ENCODE measurements around the gene CTDP1.

Gene CTDP1

GRCh38 chr18:79765491-79766245 is 86.1 kb downstream of the CTDP1 start:
- 0 out of 2 replicates have a peak, but pooled peaks cover 3% of the 10 kb centered on the region for H3K9me3 ChIP-seq (ENCODE audit: low read length)
- H2AFZ ChIP-seq (ENCODE audit: low read length): no peak overlapping the region
- TF ChIP-seq, protein P1, sequence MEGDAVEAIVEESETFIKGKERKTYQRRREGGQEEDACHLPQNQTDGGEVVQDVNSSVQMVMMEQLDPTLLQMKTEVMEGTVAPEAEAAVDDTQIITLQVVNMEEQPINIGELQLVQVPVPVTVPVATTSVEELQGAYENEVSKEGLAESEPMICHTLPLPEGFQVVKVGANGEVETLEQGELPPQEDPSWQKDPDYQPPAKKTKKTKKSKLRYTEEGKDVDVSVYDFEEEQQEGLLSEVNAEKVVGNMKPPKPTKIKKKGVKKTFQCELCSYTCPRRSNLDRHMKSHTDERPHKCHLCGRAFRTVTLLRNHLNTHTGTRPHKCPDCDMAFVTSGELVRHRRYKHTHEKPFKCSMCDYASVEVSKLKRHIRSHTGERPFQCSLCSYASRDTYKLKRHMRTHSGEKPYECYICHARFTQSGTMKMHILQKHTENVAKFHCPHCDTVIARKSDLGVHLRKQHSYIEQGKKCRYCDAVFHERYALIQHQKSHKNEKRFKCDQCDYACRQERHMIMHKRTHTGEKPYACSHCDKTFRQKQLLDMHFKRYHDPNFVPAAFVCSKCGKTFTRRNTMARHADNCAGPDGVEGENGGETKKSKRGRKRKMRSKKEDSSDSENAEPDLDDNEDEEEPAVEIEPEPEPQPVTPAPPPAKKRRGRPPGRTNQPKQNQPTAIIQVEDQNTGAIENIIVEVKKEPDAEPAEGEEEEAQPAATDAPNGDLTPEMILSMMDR (IDR thresholded peaks at IDR 0.05; ENCODE audit: low read length): no peak
- TF ChIP-seq EZH2 (IDR thresholded peaks at IDR 0.05; ENCODE audit: borderline replicate concordance, low read length): no peak
- no peaks in the 10 kb centered on the region for H3K9me2 ChIP-seq (ENCODE audit: low read depth, low read length)
- peaks cover 8% of the 10 kb centered on the region; the same call in 1 of the 2 replicates for H3K27me3 ChIP-seq (ENCODE audit: insufficient read depth, low read length)
- H3K79me2 ChIP-seq (ENCODE audit: insufficient read depth, low read length): no peaks in the 10 kb centered on the region
- H3K27ac ChIP-seq (ENCODE audit: low read depth, low read length, poor library complexity, severe bottlenecking): no peak overlapping the region
- no peaks in the 10 kb centered on the region for H3F3A ChIP-seq (ENCODE audit: insufficient read depth, low read length)
- H3K4me3 ChIP-seq (ENCODE audit: low read depth, low read length, poor library complexity, severe bottlenecking): no peak overlapping the region
- no peak overlapping the region for H3K9ac ChIP-seq (ENCODE audit: low read length)
- H3K4me1 ChIP-seq (ENCODE audit: insufficient read depth, low read length, severe bottlenecking): no peaks in the 10 kb centered on the region
- no peaks in the 10 kb centered on the region for H4K20me1 ChIP-seq (ENCODE audit: insufficient read depth, low read length)
- H3K4me2 ChIP-seq (ENCODE audit: low read length): no peak overlapping the region
- no peaks in the 10 kb centered on the region; the same call in 1 of the 2 replicates for H3K36me3 ChIP-seq (ENCODE audit: insufficient read depth, low read length)

GRCh38 chr18:79766308-79766707 is 86.7 kb downstream of the CTDP1 start:
- Histone ChIP-seq H3K27me3 (ENCODE audit: insufficient read depth, low read length) (peaks cover 8% of the 10 kb centered on the region; the same call in 1 of the 2 replicates), H3K4me2 (ENCODE audit: low read length) (no peak overlapping the region), H3K9me2 (ENCODE audit: low read depth, low read length) (no peaks in the 10 kb centered on the region)

DNA sequence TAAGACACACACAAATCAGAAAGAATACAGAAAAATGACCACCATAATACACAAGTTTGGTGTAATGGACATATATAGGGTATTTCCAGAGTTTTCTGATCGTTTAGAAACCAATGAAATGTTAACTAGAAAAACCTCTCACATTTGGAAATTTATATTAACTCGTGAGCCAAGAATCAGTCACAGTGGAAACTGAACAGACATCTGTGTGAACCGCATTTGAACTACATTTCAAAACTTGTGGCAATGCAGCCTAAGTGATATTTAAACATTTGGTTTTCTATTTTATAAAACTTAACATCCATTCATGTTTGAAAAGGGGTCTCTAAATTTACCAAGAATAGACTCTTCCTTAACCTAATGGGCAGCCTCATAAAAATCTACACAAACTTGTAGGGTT is 89.1 kb downstream of the CTDP1 start:
- H3K27me3 ChIP-seq (ENCODE audit: insufficient read depth, low read length): peaks cover 8% of the 10 kb centered on the region; the same call in 1 of the 2 replicates
- H3K36me3 ChIP-seq (ENCODE audit: insufficient read depth, low read length): no peaks in the 10 kb centered on the region; the same call in 1 of the 2 replicates
- H3K4me2 ChIP-seq (ENCODE audit: low read length): no peak overlapping the region
- no peaks in the 10 kb centered on the region for H3F3A ChIP-seq (ENCODE audit: insufficient read depth, low read length)
- 0 out of 2 replicates have a peak, but pooled peaks cover 3% of the 10 kb centered on the region for H3K9me3 ChIP-seq (ENCODE audit: low read length)
- no peaks in the 10 kb centered on the region for H3K79me2 ChIP-seq (ENCODE audit: insufficient read depth, low read length)
- no peak overlapping the region for H3K9ac ChIP-seq (ENCODE audit: low read length)
- H3K27ac ChIP-seq (ENCODE audit: low read depth, low read length, poor library complexity, severe bottlenecking): no peak overlapping the region
- H2AFZ ChIP-seq (ENCODE audit: low read length): no peak overlapping the region
- no peaks in the 10 kb centered on the region for H4K20me1 ChIP-seq (ENCODE audit: insufficient read depth, low read length)
- TF ChIP-seq, protein P1 (IDR thresholded peaks at IDR 0.05; ENCODE audit: low read length): no peak
- TF ChIP-seq EZH2 (IDR thresholded peaks at IDR 0.05; ENCODE audit: borderline replicate concordance, low read length): no peak
- no peaks in the 10 kb centered on the region for H3K4me1 ChIP-seq (ENCODE audit: insufficient read depth, low read length, severe bottlenecking)
- no peaks in the 10 kb centered on the region for H3K9me2 ChIP-seq (ENCODE audit: low read depth, low read length)
- no peak overlapping the region for H3K4me3 ChIP-seq (ENCODE audit: low read depth, low read length, poor library complexity, severe bottlenecking)

More at GRCh38 chr18:79766308-79766707, 86.7 kb downstream of the CTDP1 start:
- no peaks in the 10 kb centered on the region; the same call in 1 of the 2 replicates for H3K36me3 ChIP-seq (ENCODE audit: insufficient read depth, low read length)
- H3F3A ChIP-seq (ENCODE audit: insufficient read depth, low read length): no peaks in the 10 kb centered on the region
- TF ChIP-seq, protein P1 (IDR thresholded peaks at IDR 0.05; ENCODE audit: low read length): no peak
- TF ChIP-seq EZH2 (IDR thresholded peaks at IDR 0.05; ENCODE audit: borderline replicate concordance, low read length): no peak
- H3K4me1 ChIP-seq (ENCODE audit: insufficient read depth, low read length, severe bottlenecking): no peaks in the 10 kb centered on the region
- H3K9ac ChIP-seq (ENCODE audit: low read length): no peak overlapping the region
- no peak overlapping the region for H2AFZ ChIP-seq (ENCODE audit: low read length)
- H3K27ac ChIP-seq (ENCODE audit: low read depth, low read length, poor library complexity, severe bottlenecking): no peak overlapping the region
- 0 out of 2 replicates have a peak, but pooled peaks cover 3% of the 10 kb centered on the region for H3K9me3 ChIP-seq (ENCODE audit: low read length)
- no peaks in the 10 kb centered on the region for H3K79me2 ChIP-seq (ENCODE audit: insufficient read depth, low read length)
- no peak overlapping the region for H3K4me3 ChIP-seq (ENCODE audit: low read depth, low read length, poor library complexity, severe bottlenecking)
- H4K20me1 ChIP-seq (ENCODE audit: insufficient read depth, low read length): no peaks in the 10 kb centered on the region

All from OCI-LY1 (cell line).